K562 (cell line): ENCODE data around the gene DIAPH3.

ENCODE experiments used
- BACH1 ChIP-seq: fragments of 200-800 bp; sonication (Bioruptor generic); IDR thresholded peaks from 2 replicates; pipeline ENCODE4 v1.6.1; 2016; ENCODE audit warnings: missing genetic modification characterization, missing compliant biosample characterization
- CTCF ChIP-seq, 3 experiments: IDR thresholded peaks in 2 of 3; conservative IDR thresholded peaks in 1 of 3; 2 replicates each; pipeline ENCODE4 v1.5.1; 2011 to 2012; ENCODE audit warnings: low read length in 3 of 3, mild to moderate bottlenecking in 3 of 3, control low read depth in 2 of 3, improper control_type of control experiment in 1 of 3, inconsistent platforms in 1 of 3, low read depth in 1 of 3, mixed read lengths in 1 of 3, moderate library complexity in 1 of 3; ENCODE audit not compliant: insufficient read depth in 2 of 3
- JUND ChIP-seq, 2 experiments: IDR thresholded peaks; 2 replicates in 1 of 2; 3 replicates in 1 of 2; pipeline ENCODE4 v1.6.1; 2011; ENCODE audit warnings: borderline replicate concordance in 2 of 2, low read depth in 2 of 2, low read length in 2 of 2, improper control_type of control experiment in 1 of 2, missing biosample characterization in 1 of 2, missing genetic modification characterization in 1 of 2, missing genetic modification reagents in 1 of 2
- MBD2 ChIP-seq: sonication (generic); IDR thresholded peaks from 2 replicates; pipeline ENCODE4 v1.6.1; 2016; ENCODE audit warnings: low read depth, borderline replicate concordance
- RFX5 ChIP-seq: IDR thresholded peaks from 2 replicates; pipeline ENCODE4 v1.6.1; 2011; ENCODE audit warnings: low read depth, mild to moderate bottlenecking, improper control_type of control experiment, low read length
- STAT5B ChIP-seq: fragments of 250-450 bp; sonication (Bioruptor Pico); IDR thresholded peaks from 2 replicates; pipeline ENCODE4 v1.8.0; 2021; ENCODE audit warnings: mild to moderate bottlenecking, inconsistent platforms
- ZFP36 ChIP-seq: fragments of 150-350 bp; IDR thresholded peaks from 2 replicates; pipeline ENCODE4 v1.6.1; 2018; ENCODE audit warnings: low read length, low read depth; ENCODE audit not compliant: partially characterized antibody

DNA sequence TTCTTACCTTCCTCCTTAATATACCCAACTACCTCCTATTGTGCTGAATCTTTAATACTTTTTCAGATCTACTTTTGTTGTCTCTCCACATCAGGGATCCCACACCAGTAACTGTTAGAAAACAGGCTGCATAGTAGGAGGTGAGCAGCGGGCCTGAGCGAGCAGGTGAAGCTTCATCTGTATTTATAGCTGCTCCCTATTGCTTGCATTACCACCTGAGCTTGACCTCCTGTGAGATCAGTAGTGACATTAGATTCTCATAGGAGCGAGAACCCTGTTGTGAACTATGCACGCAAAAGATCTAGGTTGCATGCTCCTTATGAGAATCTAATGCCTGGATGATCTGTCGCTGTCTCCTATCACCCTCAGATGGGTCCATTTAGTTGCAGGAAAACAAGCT is 279.8 kb downstream of the DIAPH3 start:
- no peak for TF ChIP-seq CTCF (IDR thresholded peaks at IDR 0.05 in 2 of 3, conservative IDR thresholded peaks at IDR 0.05 in 1 of 3; ENCODE audit: insufficient read depth in 2 of 3, low read depth in 1 of 3, low read length in 3 of 3)
- TF ChIP-seq STAT5B, result no peak
- no peak for TF ChIP-seq MBD2
- TF ChIP-seq RFX5, result no peak
- no peak for TF ChIP-seq BACH1 (tag)
- no peak for TF ChIP-seq JUND (IDR thresholded peaks at IDR 0.05; ENCODE audit: borderline replicate concordance, low read depth, low read length)
- no peak for TF ChIP-seq JUND (tag; IDR thresholded peaks at IDR 0.05; ENCODE audit: borderline replicate concordance, low read depth, low read length)
- no peak for TF ChIP-seq ZFP36
